Urothelium cell line (cell line): ENCODE data around the gene SORD.
"Not testable (repeated sequence)": the region's sequence is repeated elsewhere in the genome, so short reads cannot be mapped to it uniquely, and the experiment has no call there.

Source experiments
- DNase-seq: peaks from one replicate; pipeline ENCODE4 v3.0.0; 2011; ENCODE audit warnings: low spot score, mixed read lengths
- FAIRE-seq: peaks from 2 replicates; lab custom pipeline; 2011; peaks lifted over from hg19 to GRCh38; lab: Jason Lieb, UNC

SORD gene

GRCh38 chr15:45093013-45093412, 70.0 kb downstream of the SORD start:
- no peak for FAIRE-seq
- no peak for DNase-seq

GRCh38 chr15:45093622-45094357, 70.8 kb downstream of the SORD start:
- FAIRE-seq = no peak
- DNase-seq = no peak

GRCh38 chr15:45094358-45094730, 71.3 kb downstream of the SORD start:
- DNase-seq (no peak), FAIRE-seq (no peak)

GRCh38 chr15:45095661-45096060, 72.7 kb downstream of the SORD start:
- FAIRE-seq (no peak), DNase-seq (no peak)

GRCh38 chr15:45097466-45097865, 74.5 kb downstream of the SORD start:
- DNase-seq (no peak), FAIRE-seq (no peak)

GRCh38 chr15:45099549-45100165, 76.7 kb downstream of the SORD start:
- DNase-seq (no peak), FAIRE-seq (no peak)

- DNase-seq (no peak), FAIRE-seq (no peak)
These were observed 78.1 kb downstream of the SORD start for GRCh38 chr15:45100884-45101625.

GRCh38 chr15:45101749-45102148, 78.8 kb downstream of the SORD start:
- FAIRE-seq = no peak
- DNase-seq = no peak

- DNase-seq = no peak
- FAIRE-seq = no peak
These were observed 79.2 kb downstream of the SORD start for GRCh38 chr15:45102226-45102625.

GRCh38 chr15:45104170-45104569, 81.2 kb downstream of the SORD start:
- FAIRE-seq = peak; percentile 58
- not testable (repeated sequence) for DNase-seq

- no peak for FAIRE-seq
- no peak for DNase-seq
These were observed 82.6 kb downstream of the SORD start for GRCh38 chr15:45105586-45105985.

- no peak for FAIRE-seq
- DNase-seq = no peak
These were observed 83.2 kb downstream of the SORD start for GRCh38 chr15:45106002-45106790.

GRCh38 chr15:45107941-45108630, 85.1 kb downstream of the SORD start:
- no peak for DNase-seq
- FAIRE-seq = no peak

- DNase-seq (no peak), FAIRE-seq (no peak)
These were observed 87.3 kb downstream of the SORD start for GRCh38 chr15:45110256-45110820.

- DNase-seq = no peak
- no peak for FAIRE-seq
These were observed 88.6 kb downstream of the SORD start for GRCh38 chr15:45111390-45112142.

- DNase-seq (no peak), FAIRE-seq (no peak)
These were observed 89.2 kb downstream of the SORD start for GRCh38 chr15:45112143-45112590.

- DNase-seq (no peak), FAIRE-seq (no peak)
These were observed 89.8 kb downstream of the SORD start for GRCh38 chr15:45112591-45113379.

- no peak for DNase-seq
- FAIRE-seq = no peak
These were observed 90.5 kb downstream of the SORD start for GRCh38 chr15:45113380-45113990.
